Naive thymus-derived CD4-positive, alpha-beta T cell (primary cell): Measurements from ENCODE around the gene GRAMD4. TPM values are rescaled to one million over a fixed set of nuclear protein-coding genes. Genes with fewer than 3 reads are reported as not detected.
A peak's percentile ranks its signal among the peaks of the same experiment; 100 is the strongest.

Source experiments
- ATAC-seq: fragments of 150-1000 bp; cut with Tn5 transposase; 2 replicates; pipeline ENCODE4 v1.10.0; 2021; ENCODE audit warnings: mild to moderate bottlenecking, moderate library complexity
- CTCF ChIA-PET: fragments of 350-600 bp; sonication (Branson Sonifier 250); formaldehyde crosslinking; loops from one replicate; lab custom pipeline; 2021; ENCODE audit warnings: antibody characterized with exemption; lab: Charles Lee
- POLR2A ChIA-PET: fragments of 350-600 bp; sonication (Branson Sonifier 250); formaldehyde crosslinking; loops from one replicate; lab custom pipeline; 2021; ENCODE audit warnings: antibody characterized with exemption, inconsistent platforms; lab: Charles Lee
- DNase-seq, 9 donors: peaks; one replicate each; pipeline versions ENCODE4 v3.0.0 to v3.0.0-alpha.2; 2020 to 2022; ENCODE audit warnings: mixed read lengths in 1 of 9
- H3K27ac ChIP-seq: one replicate; pipeline ENCODE4 v1.7.0; 2013; ENCODE audit warnings: mild to moderate bottlenecking, low read depth, low read length, moderate library complexity
- H3K27me3 ChIP-seq, 2 donors: one replicate each; pipeline ENCODE4 v1.7.0; 2013; ENCODE audit warnings: low read length in 2 of 2, mild to moderate bottlenecking in 2 of 2, moderate library complexity in 2 of 2; ENCODE audit not compliant: control insufficient read depth in 2 of 2, insufficient read depth in 2 of 2
- H3K36me3 ChIP-seq, 3 experiments: 1 replicate in 2 of 3; 2 replicates in 1 of 3; pipeline ENCODE4 v1.7.0; 2013; ENCODE audit warnings: low read length in 3 of 3, mild to moderate bottlenecking in 3 of 3, moderate library complexity in 1 of 3; ENCODE audit not compliant: insufficient read depth in 3 of 3, control insufficient read depth in 2 of 3
- H3K4me1 ChIP-seq, 2 donors: one replicate each; pipeline ENCODE4 v1.7.0; 2013; ENCODE audit warnings: low read length in 2 of 2, mild to moderate bottlenecking in 2 of 2, moderate library complexity in 1 of 2; ENCODE audit not compliant: control insufficient read depth in 2 of 2, insufficient read depth in 2 of 2
- H3K4me3 ChIP-seq: 2 replicates; pipeline ENCODE4 v1.7.0; 2013; ENCODE audit warnings: mild to moderate bottlenecking, low read length
- H3K9me3 ChIP-seq, 3 experiments: 1 replicate in 2 of 3; 2 replicates in 1 of 3; pipeline ENCODE4 v1.7.0; 2013; ENCODE audit warnings: low read length in 3 of 3; ENCODE audit not compliant: control insufficient read depth in 2 of 3
- H3K27ac Mint-ChIP-seq, 9 donors: one replicate each; pipeline ENCODE4 v1.8.0; 2020 to 2022; ENCODE audit warnings: mixed read lengths in 9 of 9, mild to moderate bottlenecking in 8 of 9, moderate library complexity in 5 of 9, inconsistent platforms in 2 of 9
- H3K27me3 Mint-ChIP-seq, 5 donors: one replicate each; pipeline ENCODE4 v1.8.0; 2021 to 2022; ENCODE audit warnings: mixed read lengths in 5 of 5, mild to moderate bottlenecking in 1 of 5
- H3K36me3 Mint-ChIP-seq, 5 donors: one replicate each; pipeline ENCODE4 v1.8.0; 2020 to 2022; ENCODE audit warnings: mixed read lengths in 5 of 5, mild to moderate bottlenecking in 3 of 5, inconsistent platforms in 1 of 5
- H3K4me1 Mint-ChIP-seq, 7 donors: one replicate each; pipeline ENCODE4 v1.8.0; 2020 to 2022; ENCODE audit warnings: mixed read lengths in 7 of 7, mild to moderate bottlenecking in 3 of 7, inconsistent platforms in 1 of 7
- H3K4me3 Mint-ChIP-seq, 10 donors: one replicate each; pipeline ENCODE4 v1.8.0; 2020 to 2022; ENCODE audit warnings: mild to moderate bottlenecking in 10 of 10, mixed read lengths in 10 of 10, moderate library complexity in 6 of 10, inconsistent platforms in 2 of 10
- H3K9me3 Mint-ChIP-seq, 11 donors: one replicate each; pipeline ENCODE4 v1.8.0; 2020 to 2022; ENCODE audit warnings: mixed read lengths in 11 of 11, mild to moderate bottlenecking in 4 of 11, inconsistent platforms in 1 of 11, moderate library complexity in 1 of 11
- intact Hi-C, 2 donors: fragments of 100-400 bp; cut with micrococcal nuclease; formaldehyde crosslinking; loops; one replicate each; pipeline ENCODE4 v1.15.1; 2023
- polyA plus RNA-seq, 2 donors: library from polyadenylated mRNA; unstranded; fragments of 300-500 nt; fragmentation: Illumina TruSeq; gene quantifications; one replicate each; pipeline ENCODE4 v1.2.3, GENCODE V29; 2021
- total RNA-seq, 6 experiments: library from RNA in 5 of 6; stranded (reverse) in 5 of 6; gene quantifications; 1 replicate in 5 of 6; 2 replicates in 1 of 6; pipeline ENCODE4 v1.2.3 and lab custom pipeline; 2021 to 2026

The GRAMD4 gene
- total and polyA plus RNA-seq, 7 experiments from 2014 or later: 2.1 to 48.5 (median 14.8) TPM

DNA sequence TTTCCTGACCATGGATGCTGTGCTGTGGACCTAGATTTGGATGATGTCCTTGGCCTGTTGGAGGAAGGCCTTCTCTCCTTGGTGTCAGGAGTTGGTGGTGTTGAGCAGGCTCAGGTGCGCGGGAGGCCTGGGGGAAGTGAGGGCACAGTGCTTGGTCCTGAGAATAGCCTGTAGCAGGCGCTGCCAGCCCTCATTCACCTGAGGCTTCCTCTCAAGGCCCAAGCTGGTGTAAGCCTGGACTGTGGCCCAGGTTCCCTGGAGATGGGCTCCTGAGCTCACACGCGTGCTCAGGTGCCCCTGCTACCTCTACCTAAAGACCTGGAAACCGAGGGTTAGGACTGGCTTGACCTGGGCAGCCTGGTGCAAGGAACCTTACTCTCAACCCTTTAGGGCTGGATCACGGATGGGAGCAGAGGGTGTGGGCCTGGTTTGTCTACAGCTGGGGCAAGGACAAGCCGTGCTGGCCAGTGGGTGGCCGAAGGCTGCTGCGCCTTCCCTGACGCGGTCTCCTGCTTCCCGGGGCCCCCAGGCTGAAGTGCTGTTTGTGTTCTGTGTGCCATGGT is 7.8 kb upstream of the GRAMD4 start:
- intact Hi-C loops: loop anchor here in 1 of 2 donors (2.0 kb wide), 1 partner anchor 20 kb away; no protein-coding TSS in a partner anchor
- Histone ChIP-seq H3K27ac (no peak overlapping the region), H3K4me1 (peaks cover 23 to 24% of the 10 kb centered on the region in 2 donors), H3K4me3 (peak overlapping the region; percentile 71), H3K27me3 (no peaks in the 10 kb centered on the region), H3K9me3 (no peaks in the 10 kb centered on the region), H3K36me3 (no peaks in the 10 kb centered on the region)
- DNase-seq (no peak), ATAC-seq (no peak)
- CTCF ChIA-PET: interaction anchor here (0.8 to 1.0 kb wide), 2 partner anchors 49 to 191 kb away, joined by 3 to 4 read pairs; no protein-coding TSS in a partner anchor
- peaks cover 0 to 3% (median 0%) of the 10 kb centered on the region in 5 donors for H3K36me3 Mint-ChIP-seq
- no peaks in the 10 kb centered on the region for H3K9me3 Mint-ChIP-seq
- peak overlapping the region in 8 of 9 donors; percentile 28 to 90 (median 81) for H3K27ac Mint-ChIP-seq
- peaks cover 22 to 35% (median 28%) of the 10 kb centered on the region in 7 donors for H3K4me1 Mint-ChIP-seq
- H3K4me3 Mint-ChIP-seq: peak overlapping the region; percentile 88 to 96 (median 92)
- no peaks in the 10 kb centered on the region for H3K27me3 Mint-ChIP-seq
- POLR2A ChIA-PET: no interaction called here

DNA sequence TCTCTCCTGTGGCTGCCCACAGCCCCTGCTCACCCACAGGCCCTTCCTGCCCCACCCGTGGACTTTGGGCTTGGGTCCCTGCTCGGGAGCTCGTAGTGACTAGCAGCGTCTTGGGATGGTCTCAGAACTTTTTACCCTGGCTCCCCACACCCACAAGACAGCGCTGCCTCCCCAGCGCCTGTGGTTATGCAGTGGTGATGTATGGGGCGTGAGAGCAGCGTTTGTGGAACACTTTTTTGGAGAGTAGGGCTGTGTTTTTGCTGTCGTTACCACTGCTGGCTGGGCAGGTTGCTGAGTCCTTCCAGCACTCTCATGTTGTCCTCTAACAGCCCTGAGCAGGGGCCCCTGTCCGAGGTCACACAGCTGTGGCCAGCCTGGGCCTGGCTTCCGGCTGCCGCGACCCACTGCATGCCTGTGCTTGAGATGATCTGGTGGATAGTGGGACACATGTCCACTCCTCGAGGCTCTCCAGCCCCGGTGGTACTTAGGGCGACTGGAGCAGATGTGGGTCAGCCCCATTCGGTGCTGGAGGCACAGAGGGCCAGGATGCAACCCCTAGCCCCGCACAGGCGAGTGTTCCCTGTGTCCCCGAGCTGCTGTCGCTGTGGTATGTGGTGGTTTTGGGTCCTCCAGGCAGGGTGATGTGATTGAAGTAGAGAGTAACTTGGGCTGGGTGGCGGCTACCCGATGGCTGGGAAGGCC is 7.1 kb upstream of the GRAMD4 start:
- Histone ChIP-seq H3K27me3 (no peaks in the 10 kb centered on the region), H3K4me1 (peaks cover 23 to 24% of the 10 kb centered on the region in 2 donors), H3K4me3 (peak overlapping the region; percentile 71), H3K36me3 (no peaks in the 10 kb centered on the region), H3K27ac (no peak overlapping the region), H3K9me3 (no peaks in the 10 kb centered on the region)
- ATAC-seq: peak; percentile 56
- no peaks in the 10 kb centered on the region for H3K9me3 Mint-ChIP-seq
- peak in 8 of 9 donors; percentile 17 to 44 (median 34) for DNase-seq
- no peaks in the 10 kb centered on the region for H3K27me3 Mint-ChIP-seq
- intact Hi-C loops: loop anchor here in 1 of 2 donors (1.0 to 2.0 kb wide), 2 partner anchors 20 to 125 kb away; partner anchors contain the start of gene CERK
- H3K4me1 Mint-ChIP-seq: peaks cover 22 to 35% (median 28%) of the 10 kb centered on the region in 7 donors
- ChIA-PET CTCF (interaction anchor here (0.8 to 1.3 kb wide), 3 partner anchors 14 to 190 kb away, joined by 3 to 4 read pairs (median 3); no protein-coding TSS in a partner anchor), POLR2A (interaction anchor here (1.0 kb wide), 1 partner anchor 149 kb away, joined by 3 read pairs; the partner anchor contains the start of gene TBC1D22A)
- peak overlapping the region; percentile 88 to 96 (median 92) for H3K4me3 Mint-ChIP-seq
- peaks cover 0 to 3% (median 0%) of the 10 kb centered on the region in 5 donors for H3K36me3 Mint-ChIP-seq
- peak overlapping the region; percentile 36 to 90 (median 81) for H3K27ac Mint-ChIP-seq

DNA sequence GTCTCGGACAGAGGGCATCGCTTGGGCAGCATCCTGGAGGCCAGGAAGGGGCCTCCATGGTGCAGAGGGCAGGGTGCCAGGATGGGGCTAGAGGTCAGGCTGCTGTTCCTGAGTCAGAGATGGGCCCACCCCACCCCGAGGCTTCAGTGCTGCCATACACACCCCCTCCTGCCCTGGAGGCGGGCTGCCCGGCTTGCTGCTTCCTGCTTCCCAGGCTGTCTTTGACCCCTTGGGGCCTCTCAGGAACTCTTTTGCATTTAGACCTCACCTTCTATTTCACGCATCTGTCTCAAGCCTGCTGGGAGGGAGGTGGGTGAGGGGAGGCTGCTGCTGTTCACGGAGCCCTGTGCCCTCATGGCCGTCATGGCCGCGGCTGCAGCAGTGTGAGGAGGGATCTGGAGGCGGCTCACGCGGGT is 6.6 kb upstream of the GRAMD4 start:
- peaks cover 0 to 3% (median 0%) of the 10 kb centered on the region in 5 donors for H3K36me3 Mint-ChIP-seq
- ChIA-PET POLR2A (interaction anchor here (0.6 to 1.0 kb wide), 3 partner anchors 15 to 149 kb away, joined by 3 to 5 read pairs (median 4); partner anchors contain the start of gene TBC1D22A), CTCF (interaction anchor here (1.3 kb wide), 1 partner anchor 14 kb away, joined by 3 read pairs; no protein-coding TSS in a partner anchor)
- Histone ChIP-seq H3K36me3 (no peaks in the 10 kb centered on the region), H3K27me3 (no peaks in the 10 kb centered on the region), H3K27ac (no peak overlapping the region), H3K9me3 (no peaks in the 10 kb centered on the region), H3K4me3 (peak overlapping the region; percentile 71), H3K4me1 (peaks cover 23 to 24% of the 10 kb centered on the region in 2 donors)
- intact Hi-C loops: loop anchor here (1.0 to 2.0 kb wide), 9 partner anchors 9 to 125 kb away; partner anchors contain the start of gene CERK (in 2 of the 2)
- H3K4me1 Mint-ChIP-seq: peaks cover 22 to 39% (median 29%) of the 10 kb centered on the region in 7 donors
- ATAC-seq (no peak), DNase-seq (peak in 1 of 9 donors; percentile 33)
- peak overlapping the region; percentile 72 to 95 (median 85) for H3K27ac Mint-ChIP-seq
- no peaks in the 10 kb centered on the region for H3K27me3 Mint-ChIP-seq
- H3K9me3 Mint-ChIP-seq: no peaks in the 10 kb centered on the region
- H3K4me3 Mint-ChIP-seq: peak overlapping the region; percentile 88 to 96 (median 92)

DNA sequence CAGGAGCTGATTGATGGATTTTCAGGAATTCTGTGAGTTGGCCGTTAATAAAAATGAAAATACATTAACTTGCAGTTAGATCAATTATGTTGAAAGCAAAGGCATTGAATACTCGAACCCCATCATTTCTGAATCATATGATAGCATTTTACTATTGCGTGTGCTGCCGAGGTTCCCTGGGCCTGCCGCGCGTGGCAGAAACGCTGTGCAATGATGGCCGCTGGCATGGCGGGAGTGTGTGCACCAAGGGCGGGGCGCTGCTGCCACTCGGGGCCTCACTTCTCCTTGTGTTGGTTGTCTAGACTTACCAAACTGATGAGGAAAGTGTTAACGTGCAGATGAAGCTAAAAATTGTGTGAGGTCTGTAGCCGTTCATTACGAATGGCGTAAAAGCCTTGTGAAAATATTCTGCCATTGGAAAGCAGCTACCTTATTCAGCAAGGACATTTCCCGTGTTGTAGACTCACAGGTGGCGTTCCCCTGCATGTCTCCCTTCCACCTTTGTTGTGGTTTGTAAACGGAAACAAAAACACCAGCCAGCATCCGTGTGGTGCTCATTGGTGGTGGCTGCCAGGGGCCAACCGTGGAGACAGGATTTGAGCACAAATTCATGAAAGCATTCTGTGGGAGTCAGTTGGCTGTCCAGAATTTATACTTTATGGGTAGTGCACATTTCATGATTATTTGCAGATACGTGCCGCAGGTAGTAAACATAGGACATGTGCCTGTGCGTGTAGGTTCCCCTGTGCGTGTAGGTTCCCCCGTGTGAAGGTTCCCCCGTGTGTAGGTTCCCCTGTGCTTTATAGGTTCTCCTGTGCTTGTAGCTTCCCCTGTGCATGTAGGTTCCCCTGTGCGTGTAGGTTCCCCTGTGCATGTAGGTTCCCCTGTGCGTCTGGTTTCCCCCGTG is 5.9 kb upstream of the GRAMD4 start:
- peak overlapping the region; percentile 71 for H3K4me3 ChIP-seq
- Mint-ChIP-seq H3K9me3 (no peaks in the 10 kb centered on the region), H3K27me3 (no peaks in the 10 kb centered on the region), H3K27ac (peak overlapping the region; percentile 72 to 95 (median 85)), H3K36me3 (peaks cover 0 to 3% (median 0%) of the 10 kb centered on the region in 5 donors), H3K4me1 (peaks cover 22 to 39% (median 28%) of the 10 kb centered on the region in 7 donors), H3K4me3 (peak overlapping the region; percentile 88 to 96 (median 92))
- DNase-seq: peak in 8 of 9 donors; percentile 65 to 91 (median 88)
- no peaks in the 10 kb centered on the region for H3K9me3 ChIP-seq
- H3K4me1 ChIP-seq: peaks cover 23 to 24% of the 10 kb centered on the region in 2 donors
- H3K27ac ChIP-seq: no peak overlapping the region
- ATAC-seq: peak; percentile 93
- ChIA-PET POLR2A (interaction anchor here (0.6 to 0.9 kb wide), 2 partner anchors 15 to 17 kb away, joined by 4 to 5 read pairs; no protein-coding TSS in a partner anchor), CTCF (interaction anchor here (1.3 kb wide), 1 partner anchor 15 kb away, joined by 3 read pairs; no protein-coding TSS in a partner anchor)
- intact Hi-C loops: loop anchor here (1.0 to 2.0 kb wide), 8 partner anchors 10 to 124 kb away; partner anchors contain the start of gene CERK (in 1 of the 2)
- H3K36me3 ChIP-seq: no peaks in the 10 kb centered on the region
- no peaks in the 10 kb centered on the region for H3K27me3 ChIP-seq

DNA sequence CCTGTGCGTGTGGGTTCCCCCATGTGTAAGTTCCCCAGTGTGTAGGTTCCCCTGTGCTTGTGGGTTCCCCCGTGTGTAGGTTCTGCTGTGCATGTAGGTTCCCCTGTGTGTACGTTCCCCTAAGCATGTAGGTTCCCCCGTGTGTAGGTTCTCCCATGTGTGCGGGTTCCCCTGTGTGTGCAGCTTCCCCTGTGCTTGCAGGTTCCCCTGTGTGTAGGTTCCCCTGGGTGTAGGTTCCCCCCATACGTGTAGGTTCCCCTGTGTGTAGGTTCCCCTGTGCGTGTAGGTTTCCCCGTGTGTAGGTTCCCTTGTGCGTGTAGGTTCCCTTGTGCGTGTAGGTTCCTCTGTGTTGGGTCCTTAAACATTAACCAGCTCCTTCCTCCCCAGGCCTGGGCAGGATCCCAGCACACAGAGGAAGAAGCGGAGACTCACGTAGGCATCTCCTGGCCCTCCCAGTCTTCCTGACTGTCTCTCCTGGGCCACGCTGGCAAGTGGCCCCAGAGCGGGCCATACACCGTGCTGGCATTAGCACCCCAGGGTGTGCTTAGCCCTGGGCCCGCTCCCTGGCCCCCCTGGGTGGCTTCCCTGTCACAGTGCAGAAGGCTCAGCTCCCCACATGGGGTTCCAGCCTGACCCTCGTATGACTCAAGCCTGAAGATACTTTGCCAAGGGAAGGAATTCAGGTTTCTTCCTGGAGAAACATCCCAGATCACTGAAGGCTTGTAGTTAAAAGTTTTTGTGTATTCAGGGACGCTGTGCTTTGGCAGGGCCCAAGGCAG is 2.8 kb upstream of the GRAMD4 start:
- DNase-seq: no peak
- ChIA-PET CTCF (no interaction called here), POLR2A (no interaction called here)
- H3K4me1 Mint-ChIP-seq: peaks cover 18 to 34% (median 28%) of the 10 kb centered on the region in 7 donors
- intact Hi-C loops: no loop called here
- Histone ChIP-seq H3K9me3 (no peaks in the 10 kb centered on the region), H3K4me3 (no peak overlapping the region), H3K36me3 (no peaks in the 10 kb centered on the region), H3K4me1 (peaks cover 19 to 20% of the 10 kb centered on the region in 2 donors), H3K27me3 (no peaks in the 10 kb centered on the region), H3K27ac (no peak overlapping the region)
- peak overlapping the region in 1 of 10 donors; percentile 2 for H3K4me3 Mint-ChIP-seq
- H3K27me3 Mint-ChIP-seq: no peaks in the 10 kb centered on the region
- ATAC-seq: no peak
- H3K36me3 Mint-ChIP-seq: no peaks in the 10 kb centered on the region
- no peaks in the 10 kb centered on the region for H3K9me3 Mint-ChIP-seq
- no peak overlapping the region for H3K27ac Mint-ChIP-seq
